K562 (cell line): ENCODE results near the gene ZBTB9. TPM values are rescaled to one million over a fixed set of nuclear protein-coding genes. Genes with fewer than 3 reads are reported as not detected.

ENCODE experiments used
- ATF6 ChIP-seq: sonication (generic); formaldehyde crosslinking; IDR thresholded peaks from 2 replicates; pipeline ENCODE4 v1.4.0; 2020; ENCODE audit warnings: mild to moderate bottlenecking, missing genetic modification reagents
- CBX3 ChIP-seq, 2 experiments: IDR thresholded peaks; 1 replicate in 1 of 2; 2 replicates in 1 of 2; pipeline ENCODE4 v1.6.1; 2012; ENCODE audit warnings: inconsistent platforms in 2 of 2, low read length in 2 of 2, borderline replicate concordance in 1 of 2, control low read depth in 1 of 2
- CEBPB ChIP-seq: fragments of 450-650 bp; IDR thresholded peaks from 2 replicates; pipeline ENCODE4 v1.6.1; 2016; ENCODE audit warnings: missing genetic modification characterization, missing compliant biosample characterization
- ETV1 ChIP-seq: fragments of 450-650 bp; conservative IDR thresholded peaks from 2 replicates; pipeline ENCODE4 v1.6.1; 2016; ENCODE audit warnings: missing genetic modification characterization, control low read depth, low read depth, missing compliant biosample characterization
- FOXA3 ChIP-seq, 2 experiments: fragments of 450-650 bp in 1 of 2; sonication (generic) in 1 of 2; formaldehyde crosslinking; IDR thresholded peaks in 1 of 2; conservative IDR thresholded peaks in 1 of 2; 2 replicates each; pipeline versions ENCODE4 v1.4.0 to v1.8.0; 2020 to 2022; ENCODE audit warnings: mild to moderate bottlenecking in 2 of 2, missing genetic modification reagents in 1 of 2
- FUS ChIP-seq: fragments of 200-400 bp; formaldehyde crosslinking; optimal IDR thresholded peaks from 2 replicates; pipeline ENCODE3; 2017; ENCODE audit warnings: low read depth, low read length
- GATAD2B ChIP-seq: fragments of 450-650 bp; IDR thresholded peaks from 2 replicates; pipeline ENCODE4 v1.6.1; 2017; ENCODE audit warnings: mild to moderate bottlenecking, borderline replicate concordance
- HDAC2 ChIP-seq: fragments of 450-650 bp; IDR thresholded peaks from 2 replicates; pipeline ENCODE4 v1.6.1; 2016; ENCODE audit warnings: mild to moderate bottlenecking
- HSF4 ChIP-seq: fragments of 250-450 bp; sonication (Bioruptor Pico); IDR thresholded peaks from 2 replicates; pipeline ENCODE4 v2.1.2; 2022; ENCODE audit warnings: mild to moderate bottlenecking, moderate library complexity, borderline replicate concordance
- PPARD ChIP-seq: fragments of 250-450 bp; sonication (Bioruptor Pico); IDR thresholded peaks from 2 replicates; pipeline ENCODE4 v1.8.0; 2022; ENCODE audit warnings: inconsistent platforms, mild to moderate bottlenecking, moderate library complexity
- PRDM10 ChIP-seq: fragments of 450-650 bp; IDR thresholded peaks from 2 replicates; pipeline ENCODE4 v1.6.1; 2018; ENCODE audit not compliant: partially characterized antibody
- RBFOX2 ChIP-seq: fragments of 200-400 bp; formaldehyde crosslinking; IDR thresholded peaks from 2 replicates; pipeline ENCODE4 v1.6.1; 2017; ENCODE audit warnings: low read depth, mild to moderate bottlenecking, low read length, moderate library complexity
- RCOR1 ChIP-seq, 2 experiments: IDR thresholded peaks; 2 replicates each; pipeline ENCODE4 v1.6.1; 2012; ENCODE audit warnings: low read depth in 2 of 2, low read length in 2 of 2, borderline replicate concordance in 1 of 2, improper control_type of control experiment in 1 of 2
- SLC30A9 ChIP-seq: fragments of 250-450 bp; sonication (Bioruptor Pico); IDR thresholded peaks from 2 replicates; pipeline ENCODE4 v1.8.0; 2022; ENCODE audit warnings: mild to moderate bottlenecking, moderate library complexity
- SMAD1 ChIP-seq: fragments of 150-350 bp; IDR thresholded peaks from 2 replicates; pipeline ENCODE4 v1.6.1; 2014; ENCODE audit warnings: low read length, low read depth; ENCODE audit not compliant: partially characterized antibody
- SRSF1 ChIP-seq: fragments of 200-400 bp; formaldehyde crosslinking; IDR thresholded peaks from 2 replicates; pipeline ENCODE4 v1.6.1; 2017; ENCODE audit warnings: mild to moderate bottlenecking, low read depth, low read length, moderate library complexity
- ZBTB12 ChIP-seq: fragments of 250-450 bp; sonication (Bioruptor Pico); IDR thresholded peaks from 2 replicates; pipeline ENCODE4 v1.4.0; 2020
- ZNF655 ChIP-seq: fragments of 250-450 bp; sonication (Bioruptor Pico); IDR thresholded peaks from 2 replicates; pipeline ENCODE4 v1.5.0; 2021
- ZNF695 ChIP-seq: fragments of 450-650 bp; formaldehyde crosslinking; IDR thresholded peaks from 2 replicates; pipeline ENCODE4 v1.4.0; 2020; ENCODE audit warnings: mild to moderate bottlenecking, moderate library complexity
- polyA plus RNA-seq, 8 experiments: library from polyadenylated mRNA; depleted of rRNA in 4 of 8; stranded (reverse) in 5 of 8; unstranded in 3 of 8; fragments of >200 nt; fragmentation: Nextera tagmentation in 2 of 8; fragmentation: Illumina TruSeq in 1 of 8; extraction: Ambion mirVana in 2 of 8; extraction: Trizol in 1 of 8; gene quantifications; 2 replicates each; pipeline versions ENCODE4 v1.2.1 to v1.2.3, GENCODE V29; 2011 to 2014; ENCODE audit warnings: inconsistent platforms in 1 of 8, missing spikeins in 1 of 8
- total RNA-seq, 7 experiments: library from RNA; depleted of rRNA in 6 of 7; stranded (reverse); fragments of >200 nt in 6 of 7; fragmentation: Illumina TruSeq in 2 of 7; extraction: Trizol in 2 of 7; gene quantifications; 2 replicates each; pipeline versions ENCODE4 v1.2.1 to v1.2.3, GENCODE V29; 2011 to 2021; ENCODE audit warnings: low replicate concordance in 1 of 7

ZBTB9 gene
- total and polyA plus RNA-seq, 9 of the 15 experiments (the other 6 are each of a cell fraction or from before 2014, with no cell fraction given) = 1.9 to 19.5 (median 10.4) TPM

GRCh38 chr6:33410711-33411631 is 43.4 kb upstream of the ZBTB9 start, which contains the start of gene PHF1 (continued):
- TF ChIP-seq SRSF1 (no peak), HDAC2 (no peak), ATF6 (0 out of 2 replicates have a peak, but pooled peaks have one; percentile 13), ZNF695 (CRISPR knock-in tag) (no peak), FOXA3 (CRISPR knock-in tag; conservative IDR thresholded peaks at IDR 0.05 in 1 of 2, IDR thresholded peaks at IDR 0.05 in 1 of 2) (no peak), HSF4 (CRISPR knock-in tag) (no peak), ETV1 (tag) (peak; percentile 59), RCOR1 (IDR thresholded peaks at IDR 0.05; ENCODE audit: borderline replicate concordance in 1 of 2, low read depth in 2 of 2, low read length in 2 of 2) (no peak), RBFOX2 (peak; percentile 58; the same call in 1 of the 2 replicates), PRDM10 (peak; percentile 97), FUS (no peak), ZBTB12 (CRISPR knock-in tag) (no peak), SLC30A9 (CRISPR knock-in tag) (no peak), PPARD (CRISPR knock-in tag) (no peak), GATAD2B (peak; percentile 77; the same call in 1 of the 2 replicates), CEBPB (no peak), CBX3 (IDR thresholded peaks at IDR 0.05; ENCODE audit: borderline replicate concordance in 1 of 2, low read length in 2 of 2) (no peak), ZNF655 (CRISPR knock-in tag) (no peak), SMAD1 (peak; percentile 22)
